Prostate gland (tissue), 2 donors: Measurements from ENCODE around the gene NUBPL.

Experiments
- CTCF ChIP-seq, 4 experiments: fragments of 200-600 bp in 2 of 4; fragments of 450-650 bp in 2 of 4; sonication (generic) in 2 of 4; IDR thresholded peaks; 1 replicate in 3 of 4; 2 replicates in 1 of 4; pipeline ENCODE4 v1.5.1; 2016 to 2019; ENCODE audit warnings: antibody characterized with exemption in 4 of 4, mild to moderate bottlenecking in 2 of 4, moderate library complexity in 2 of 4
- POLR2A ChIP-seq: fragments of 450-650 bp; IDR thresholded peaks from one replicate; pipeline ENCODE4 v1.6.1; 2016; ENCODE audit warnings: antibody characterized with exemption, mild to moderate bottlenecking

- TF ChIP-seq POLR2A (no peak), CTCF (IDR thresholded peaks at IDR 0.05) (no peak)
These were observed 24.8 kb upstream of the NUBPL start for GRCh38 chr14:31536201-31536960.
